ENCODE measurements around the gene KCTD21.
A peak's percentile ranks its signal among the peaks of the same experiment; 100 is the strongest.
"Not testable (repeated sequence)": the region's sequence is repeated elsewhere in the genome, so short reads cannot be mapped to it uniquely, and the experiment has no call there.

Gene KCTD21

DNA sequence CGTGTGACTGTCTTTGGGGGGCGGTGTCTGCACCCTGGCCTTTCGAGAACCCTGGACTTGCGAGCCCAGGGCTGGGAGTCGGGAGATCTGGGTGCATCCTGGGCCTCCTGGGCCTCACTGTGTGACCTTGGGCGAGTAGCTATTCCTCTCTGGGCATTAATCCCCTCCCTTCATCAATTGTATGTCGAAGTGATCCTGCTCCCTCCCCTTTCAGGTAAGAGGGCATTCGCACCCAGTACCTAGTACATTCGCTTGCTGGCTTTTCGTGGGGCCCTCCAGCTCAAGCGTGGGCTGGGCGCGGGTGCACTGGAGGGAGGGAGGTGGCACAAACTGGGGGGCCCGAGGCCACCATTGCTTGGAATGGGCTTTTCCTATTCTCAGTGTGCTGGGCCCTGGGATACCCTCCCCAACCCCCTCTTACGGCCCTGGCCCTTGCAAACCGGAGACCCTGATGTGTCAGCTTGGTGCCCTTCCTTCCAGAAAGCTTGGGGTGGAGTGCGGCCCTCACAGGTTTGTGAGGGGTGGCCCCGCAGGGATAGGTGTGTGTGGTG is 823 bp upstream of the KCTD21 start:
- H3K9me3 Mint-ChIP-seq: no peaks in the 10 kb centered on the region
- peak overlapping the region; percentile 93 for H3K27ac Mint-ChIP-seq
- H3K36me3 Mint-ChIP-seq (ENCODE audit: low read depth): peaks cover 26% of the 10 kb centered on the region
- H3K4me3 Mint-ChIP-seq: peak overlapping the region; percentile 97
- peaks cover 63% of the 10 kb centered on the region for H3K4me1 Mint-ChIP-seq (ENCODE audit: low read depth)
- intact Hi-C loops (cut with micrococcal nuclease): loop anchor here (2.0 kb wide), 1 partner anchor 50 kb away; the partner anchor contains the start of gene ALG8
- H3K27me3 Mint-ChIP-seq: no peaks in the 10 kb centered on the region

DNA sequence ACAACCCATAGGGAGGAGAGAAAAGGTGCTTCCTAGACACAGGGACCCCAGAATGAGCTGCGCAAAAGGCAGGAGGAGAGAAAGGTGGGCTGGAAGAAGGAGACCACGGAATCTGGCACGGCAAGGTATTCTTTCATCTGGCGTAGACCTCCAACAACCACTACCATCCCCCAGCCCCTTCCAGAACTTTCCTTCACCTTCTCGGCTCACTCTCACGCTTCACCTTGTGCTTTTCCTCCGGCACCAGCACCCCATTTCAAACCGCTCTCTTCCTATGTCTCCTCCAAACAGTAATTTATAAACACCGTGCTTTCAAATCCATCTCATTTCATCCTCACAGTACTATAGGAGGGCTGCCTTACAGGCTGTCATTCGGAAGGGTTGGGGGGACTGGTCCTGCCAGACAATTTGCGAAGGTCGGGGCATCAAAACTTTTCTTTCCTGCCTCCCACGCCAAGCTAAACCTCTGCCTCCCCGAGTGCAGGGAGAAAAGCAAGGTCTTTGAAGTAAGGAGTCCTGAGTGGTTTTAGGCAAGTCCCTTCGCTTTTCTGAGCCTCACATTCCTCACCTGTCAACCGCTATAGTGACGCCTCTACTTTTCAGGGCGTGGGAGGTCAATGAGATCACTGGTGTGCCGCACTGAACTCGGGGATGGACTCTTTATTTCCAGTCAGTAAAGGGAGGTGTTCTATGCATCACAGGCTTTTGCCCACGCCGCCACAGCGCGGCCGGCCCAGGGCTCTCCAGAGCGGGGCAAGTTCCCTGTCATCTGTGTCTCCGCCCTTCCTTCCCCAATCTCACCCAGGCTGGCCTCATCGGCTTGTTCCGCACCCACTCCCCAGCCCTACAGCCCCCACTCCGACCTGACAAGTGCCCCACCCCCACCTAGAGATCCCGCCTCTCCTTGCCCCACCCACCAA is 800 bp downstream of the KCTD21 start:
- H3K4me1 Mint-ChIP-seq (ENCODE audit: low read depth): peaks cover 55% of the 10 kb centered on the region
- no peaks in the 10 kb centered on the region for H3K9me3 Mint-ChIP-seq
- H3K27ac Mint-ChIP-seq: peak overlapping the region; percentile 93
- peak overlapping the region; percentile 97 for H3K4me3 Mint-ChIP-seq
- intact Hi-C loops (cut with micrococcal nuclease): loop anchor here (2.0 kb wide), 1 partner anchor 49 kb away; the partner anchor contains the start of gene ALG8
- peaks cover 30% of the 10 kb centered on the region for H3K36me3 Mint-ChIP-seq (ENCODE audit: low read depth)
- H3K27me3 Mint-ChIP-seq: no peaks in the 10 kb centered on the region

DNA sequence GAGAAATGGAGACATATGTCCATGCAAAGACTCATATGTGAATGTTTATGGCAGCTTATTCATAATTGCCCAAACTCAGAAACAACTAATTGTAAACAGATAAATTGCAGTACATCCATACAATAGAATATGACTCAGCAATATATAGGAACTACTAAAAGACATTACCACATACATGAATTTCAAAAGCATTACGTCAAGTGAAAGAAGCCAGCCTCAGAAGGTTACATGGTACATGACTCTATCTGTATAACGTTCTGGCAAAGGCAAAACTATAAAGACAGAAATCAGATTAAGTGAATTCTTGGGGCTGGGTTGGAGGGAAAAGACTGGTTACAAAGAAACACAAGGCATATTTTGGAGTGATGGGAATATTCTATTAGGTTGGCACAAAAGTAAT is 7.2 kb downstream of the KCTD21 start:
- intact Hi-C loops (cut with micrococcal nuclease): no loop called here
- Mint-ChIP-seq H3K4me3 (no peak overlapping the region), H3K27me3 (no peaks in the 10 kb centered on the region), H3K36me3 (ENCODE audit: low read depth) (peaks cover 54% of the 10 kb centered on the region), H3K4me1 (ENCODE audit: low read depth) (peaks cover 17% of the 10 kb centered on the region), H3K9me3 (peaks cover 10% of the 10 kb centered on the region), H3K27ac (no peak overlapping the region)

DNA sequence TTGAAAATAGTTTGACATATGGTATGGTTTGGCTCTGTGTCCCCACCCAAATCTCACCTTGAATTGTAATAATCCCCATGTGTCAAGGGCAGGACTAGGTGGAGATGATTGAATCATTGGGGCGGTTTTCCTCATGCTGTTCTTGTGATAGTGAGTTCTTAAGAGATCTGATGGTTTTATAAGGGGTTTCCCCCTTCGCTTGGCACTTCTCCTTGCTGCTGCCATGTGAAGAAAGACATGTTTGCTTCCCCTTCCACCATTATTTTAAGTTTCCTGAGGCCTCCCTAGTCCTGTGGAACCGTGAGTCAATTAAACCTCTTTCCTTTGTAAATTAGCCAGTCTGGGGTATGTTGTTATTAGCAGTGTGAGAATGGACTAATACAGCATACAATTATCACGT is 7.7 kb downstream of the KCTD21 start:
- Mint-ChIP-seq H3K27me3 (no peaks in the 10 kb centered on the region), H3K4me1 (ENCODE audit: low read depth) (peaks cover 17% of the 10 kb centered on the region), H3K27ac (no peak overlapping the region), H3K9me3 (peaks cover 10% of the 10 kb centered on the region), H3K4me3 (no peak overlapping the region), H3K36me3 (ENCODE audit: low read depth) (peaks cover 52% of the 10 kb centered on the region)
- intact Hi-C loops (cut with micrococcal nuclease): no loop called here

DNA sequence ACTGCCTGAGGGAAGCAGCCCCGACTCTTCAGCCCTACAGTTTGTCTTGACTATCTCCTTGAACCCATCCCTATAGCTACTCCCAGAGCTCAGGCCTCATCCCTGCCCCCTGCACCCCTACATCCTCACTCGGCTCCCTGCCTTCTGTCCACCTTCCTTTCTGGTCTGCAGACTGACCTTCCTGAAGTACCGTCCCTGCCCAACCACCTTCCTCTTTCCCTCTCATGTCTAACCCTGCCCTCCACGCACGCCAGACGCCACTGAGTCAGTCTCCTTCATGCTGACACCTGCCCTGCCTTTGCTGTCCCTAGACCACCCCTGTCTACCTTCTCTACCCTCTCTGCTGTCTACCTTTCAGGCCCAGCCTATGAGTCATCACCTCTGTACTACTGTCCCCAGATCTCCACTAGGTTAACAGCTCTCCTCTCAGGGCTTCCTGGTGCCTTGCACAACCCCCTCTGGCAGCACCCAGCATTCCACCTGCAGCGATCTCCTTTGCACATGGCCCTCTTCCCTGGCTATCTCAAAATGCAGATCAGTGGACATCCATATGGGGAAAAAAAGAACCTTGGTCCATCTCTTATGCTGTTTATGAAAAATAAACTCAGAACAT is 8.9 kb downstream of the KCTD21 start:
- Mint-ChIP-seq H3K4me3 (no peak overlapping the region), H3K36me3 (ENCODE audit: low read depth) (peaks cover 51% of the 10 kb centered on the region), H3K27me3 (no peaks in the 10 kb centered on the region), H3K27ac (no peak overlapping the region), H3K9me3 (peaks cover 10% of the 10 kb centered on the region), H3K4me1 (ENCODE audit: low read depth) (peaks cover 17% of the 10 kb centered on the region)
- intact Hi-C loops (cut with micrococcal nuclease): no loop called here

DNA sequence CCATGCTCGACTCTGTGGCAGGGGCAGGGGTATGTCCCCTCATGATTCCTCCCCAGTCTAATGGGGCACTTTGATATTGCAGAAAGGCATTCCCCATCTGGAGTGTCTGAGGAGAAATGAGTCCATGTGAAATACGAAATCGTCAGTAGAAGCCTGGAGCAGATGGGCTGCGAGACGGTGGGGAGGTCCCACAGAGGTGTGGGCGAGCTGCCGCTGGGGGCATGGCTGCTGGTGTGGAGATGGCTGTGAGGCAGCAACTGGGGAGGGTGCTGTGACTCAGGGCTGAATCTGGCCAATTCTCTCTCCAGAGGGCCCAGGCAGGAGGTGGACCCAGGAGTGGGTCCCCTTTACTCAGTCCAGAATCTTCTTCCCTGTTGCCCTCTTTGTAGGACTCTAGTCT is 11.2 kb downstream of the KCTD21 start:
- Mint-ChIP-seq H3K4me3 (no peak overlapping the region), H3K36me3 (ENCODE audit: low read depth) (peaks cover 65% of the 10 kb centered on the region), H3K27ac (no peak overlapping the region), H3K9me3 (peaks cover 10% of the 10 kb centered on the region), H3K4me1 (ENCODE audit: low read depth) (peaks cover 12% of the 10 kb centered on the region), H3K27me3 (no peaks in the 10 kb centered on the region)
- intact Hi-C loops (cut with micrococcal nuclease): no loop called here

DNA sequence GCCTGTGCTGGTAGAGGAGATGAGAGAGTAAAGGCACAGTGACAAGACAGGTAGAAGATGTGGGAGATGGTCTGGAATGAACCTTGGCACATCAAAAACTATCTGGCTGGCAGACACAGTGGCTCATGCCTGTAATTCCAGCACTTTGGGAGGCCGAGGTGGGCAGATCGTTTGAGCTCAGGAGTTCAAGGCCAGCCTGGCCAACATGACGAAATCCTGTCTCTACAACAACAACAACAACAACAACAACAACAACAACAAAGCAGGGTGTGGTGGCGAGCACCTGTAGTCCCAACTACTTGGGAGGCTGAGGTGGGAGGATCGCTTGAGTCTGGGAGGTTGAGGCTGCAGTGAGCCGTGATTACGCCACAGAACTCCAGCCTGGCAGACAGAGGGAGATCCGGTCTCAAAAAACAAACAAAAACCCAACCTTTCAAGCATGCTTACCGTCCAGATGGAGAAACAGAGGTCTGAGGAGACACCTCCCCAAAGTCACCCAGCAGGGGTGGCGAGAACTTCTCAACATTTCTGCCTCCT is 11.8 kb downstream of the KCTD21 start:
- no peak overlapping the region for H3K27ac Mint-ChIP-seq
- H3K4me3 Mint-ChIP-seq: no peak overlapping the region
- peaks cover 69% of the 10 kb centered on the region for H3K36me3 Mint-ChIP-seq (ENCODE audit: low read depth)
- peaks cover 10% of the 10 kb centered on the region for H3K9me3 Mint-ChIP-seq
- peaks cover 12% of the 10 kb centered on the region for H3K4me1 Mint-ChIP-seq (ENCODE audit: low read depth)
- intact Hi-C loops (cut with micrococcal nuclease): no loop called here
- no peaks in the 10 kb centered on the region for H3K27me3 Mint-ChIP-seq

DNA sequence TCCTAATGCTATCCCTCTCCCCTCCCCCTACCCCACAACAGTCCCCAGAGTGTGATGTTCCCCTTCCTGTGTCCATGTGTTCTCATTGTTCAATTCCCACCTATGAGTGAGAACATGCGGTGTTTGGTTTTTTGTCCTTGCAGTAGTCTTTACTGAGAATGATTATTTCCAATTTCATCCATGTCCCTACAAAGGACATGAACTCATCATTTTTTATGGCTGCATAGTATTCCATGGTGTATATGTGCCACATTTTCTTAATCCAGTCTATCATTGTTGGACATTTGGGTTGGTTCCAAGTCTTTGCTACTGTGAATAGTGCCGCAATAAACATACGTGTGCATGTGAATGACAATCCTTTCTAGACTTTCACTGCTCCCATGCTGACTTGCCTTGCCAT is 12.6 kb downstream of the KCTD21 start:
- intact Hi-C loops (cut with micrococcal nuclease); H3K9me3 Mint-ChIP-seq; H3K27me3 Mint-ChIP-seq; H3K4me3 Mint-ChIP-seq; H3K4me1 Mint-ChIP-seq (ENCODE audit: low read depth); H3K27ac Mint-ChIP-seq: not testable (repeated sequence)
- peaks cover 63% of the 10 kb centered on the region for H3K36me3 Mint-ChIP-seq (ENCODE audit: low read depth)

DNA sequence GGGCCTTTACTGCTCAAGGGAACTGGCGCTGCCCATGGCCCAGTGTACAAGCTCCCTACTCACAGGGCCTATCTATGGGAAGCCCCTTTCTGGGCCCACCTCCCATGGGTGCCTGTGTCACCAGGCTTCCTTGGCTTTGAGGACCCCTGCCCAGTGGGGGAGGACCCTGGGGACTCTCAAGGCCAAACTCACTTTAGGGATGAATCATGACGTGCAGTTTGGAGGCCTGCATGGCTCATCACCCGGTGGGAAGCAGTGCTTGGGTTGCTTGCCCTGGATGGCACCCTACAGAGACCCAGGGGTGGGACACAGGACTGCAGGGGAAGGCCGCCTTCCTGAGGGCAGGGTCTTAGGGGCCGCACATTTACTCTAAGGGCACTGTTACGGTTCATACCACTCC is 16.5 kb downstream of the KCTD21 start:
- H3K27ac Mint-ChIP-seq: no peak overlapping the region
- no peak overlapping the region for H3K4me3 Mint-ChIP-seq
- no peaks in the 10 kb centered on the region for H3K9me3 Mint-ChIP-seq
- intact Hi-C loops (cut with micrococcal nuclease): no loop called here
- peaks cover 45% of the 10 kb centered on the region for H3K36me3 Mint-ChIP-seq (ENCODE audit: low read depth)
- no peaks in the 10 kb centered on the region for H3K4me1 Mint-ChIP-seq (ENCODE audit: low read depth)
- no peaks in the 10 kb centered on the region for H3K27me3 Mint-ChIP-seq

DNA sequence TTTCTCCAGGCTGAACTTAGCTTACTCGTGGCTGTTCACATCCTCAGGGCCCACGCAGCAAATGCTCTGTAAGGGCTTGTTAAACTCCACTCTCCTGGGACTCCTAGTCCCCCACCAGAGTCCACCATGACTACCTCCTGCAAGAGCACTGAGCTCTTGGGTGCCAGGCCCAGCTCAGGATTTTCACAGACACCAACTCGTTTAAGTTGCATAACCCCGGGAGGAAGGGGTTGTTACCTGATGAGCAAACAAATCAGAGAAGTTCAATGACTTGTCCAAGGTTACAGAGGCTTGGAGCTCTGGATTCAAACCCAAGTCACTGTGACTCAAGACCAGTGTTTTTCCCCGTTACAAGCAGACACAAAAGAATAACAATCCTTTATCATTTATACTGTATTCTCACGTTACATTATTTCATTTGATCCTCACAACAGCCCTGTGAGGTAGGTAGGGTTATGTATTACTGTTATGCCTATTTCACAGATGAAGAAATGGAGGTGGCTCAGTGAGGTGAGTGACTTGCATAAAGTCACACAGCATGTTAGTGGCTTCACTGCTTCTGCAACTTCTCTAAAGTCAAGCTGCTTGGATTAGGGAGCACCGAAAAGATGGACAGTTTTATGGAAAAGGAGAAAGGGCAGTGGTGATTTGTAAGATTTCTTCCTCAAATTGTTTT is 17.4 kb downstream of the KCTD21 start:
- no peak overlapping the region for H3K4me3 Mint-ChIP-seq
- H3K27ac Mint-ChIP-seq: no peak overlapping the region
- no peaks in the 10 kb centered on the region for H3K9me3 Mint-ChIP-seq
- H3K4me1 Mint-ChIP-seq (ENCODE audit: low read depth): no peaks in the 10 kb centered on the region
- H3K27me3 Mint-ChIP-seq: no peaks in the 10 kb centered on the region
- peaks cover 36% of the 10 kb centered on the region for H3K36me3 Mint-ChIP-seq (ENCODE audit: low read depth)
- intact Hi-C loops (cut with micrococcal nuclease): no loop called here

DNA sequence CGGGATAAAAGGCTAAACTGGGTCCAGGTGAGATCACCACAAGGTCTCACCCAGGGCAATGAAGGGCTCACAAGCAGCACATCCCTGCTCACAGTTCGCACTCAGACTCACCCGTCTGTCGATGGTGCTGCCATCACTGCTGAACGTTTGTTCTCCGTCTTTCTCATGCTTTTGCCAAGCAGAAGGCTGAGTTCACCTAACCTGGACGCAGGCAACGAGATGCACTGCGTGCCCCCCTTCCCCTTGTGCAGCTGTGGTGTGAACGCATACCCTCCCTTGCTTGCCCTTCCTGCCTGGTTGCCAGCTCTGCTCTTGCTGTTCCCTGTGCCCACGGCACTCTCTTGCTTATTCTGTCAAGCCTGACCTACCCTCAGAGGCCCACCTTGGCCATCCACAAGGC is 18.0 kb downstream of the KCTD21 start:
- H3K27me3 Mint-ChIP-seq: no peaks in the 10 kb centered on the region
- intact Hi-C loops (cut with micrococcal nuclease): no loop called here
- no peaks in the 10 kb centered on the region for H3K9me3 Mint-ChIP-seq
- H3K27ac Mint-ChIP-seq: no peak overlapping the region
- H3K4me3 Mint-ChIP-seq: no peak overlapping the region
- no peaks in the 10 kb centered on the region for H3K4me1 Mint-ChIP-seq (ENCODE audit: low read depth)
- H3K36me3 Mint-ChIP-seq (ENCODE audit: low read depth): peaks cover 35% of the 10 kb centered on the region

DNA sequence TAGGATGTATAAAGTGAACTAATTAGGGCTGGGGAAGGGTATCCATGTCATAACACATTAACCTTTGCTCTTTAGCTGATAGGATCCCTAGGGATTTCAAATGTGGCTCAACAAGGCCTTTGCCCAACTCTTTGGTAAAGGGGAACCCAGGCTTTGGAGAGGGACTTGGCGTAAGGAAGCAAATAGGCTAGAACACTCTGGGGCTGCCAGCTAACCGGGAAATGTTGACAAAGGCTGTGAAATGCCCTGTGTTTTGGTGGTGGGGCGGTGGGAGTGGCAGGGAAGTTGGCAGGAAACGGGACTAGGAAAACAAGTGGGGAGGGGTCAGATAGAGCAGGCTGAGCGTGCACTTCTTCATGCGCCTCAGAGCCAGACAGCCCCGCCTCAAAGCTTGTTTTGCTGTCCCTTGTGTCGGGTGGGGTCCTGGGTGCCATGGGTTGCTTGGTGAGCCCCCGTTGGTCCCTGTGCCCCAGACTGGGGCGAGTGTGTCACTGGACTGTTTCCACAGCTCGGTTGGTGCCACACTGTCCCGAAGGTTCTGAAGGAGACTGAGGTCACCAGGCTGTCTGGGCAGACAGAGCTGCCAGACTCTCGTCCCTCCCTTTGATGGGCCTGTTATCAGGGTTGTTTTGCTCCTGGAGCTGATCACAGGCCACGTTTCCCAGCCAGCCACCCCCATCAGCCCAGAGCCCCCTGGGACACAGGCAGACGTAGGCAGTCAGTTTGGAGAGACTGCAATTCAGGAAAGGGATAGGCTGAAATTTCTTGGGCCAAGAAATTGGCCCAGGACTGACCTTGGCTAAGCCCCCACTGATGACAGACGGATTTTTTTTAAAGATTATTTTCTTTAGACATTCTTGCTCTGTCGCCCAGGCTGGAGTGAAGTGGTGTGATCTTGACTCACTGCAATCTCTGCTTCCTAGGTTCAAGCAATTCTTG is 19.6 kb downstream of the KCTD21 start:
- no peaks in the 10 kb centered on the region for H3K27me3 Mint-ChIP-seq
- H3K9me3 Mint-ChIP-seq: no peaks in the 10 kb centered on the region
- intact Hi-C loops (cut with micrococcal nuclease): no loop called here
- H3K4me1 Mint-ChIP-seq (ENCODE audit: low read depth): no peaks in the 10 kb centered on the region
- peaks cover 26% of the 10 kb centered on the region for H3K36me3 Mint-ChIP-seq (ENCODE audit: low read depth)
- no peak overlapping the region for H3K4me3 Mint-ChIP-seq
- no peak overlapping the region for H3K27ac Mint-ChIP-seq

All from dendritic cell treated with granulocyte-macrophage colony-stimulating factor and Interleukin-4, amounts not matched to agents 40 ng/mL and 50 ng/mL, for 4 days (primary cell).